ENCODE data around the gene LPP.

DNA sequence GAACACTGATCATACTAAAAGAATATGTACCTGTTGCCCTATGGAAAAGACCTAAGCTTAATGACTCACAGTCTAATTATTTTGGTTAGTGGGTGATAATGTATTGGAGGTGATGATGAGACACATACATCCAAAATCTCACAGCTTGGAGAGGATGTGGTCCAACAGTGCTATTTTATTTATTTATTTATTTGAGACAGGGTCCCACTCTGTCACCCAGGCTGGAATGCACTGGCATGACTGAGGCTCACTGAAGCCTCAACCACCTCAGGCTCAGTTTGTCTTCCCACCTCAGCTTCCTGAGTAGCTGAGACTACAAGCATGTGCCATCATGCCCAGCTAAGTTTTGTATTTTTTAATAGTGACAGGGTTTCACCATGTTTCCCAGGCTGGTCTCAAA is 35.0 kb downstream of the LPP start:
- TF ChIP-seq TAF1 (IDR thresholded peaks at IDR 0.05; ENCODE audit: borderline replicate concordance, insufficient read depth, low read length) (no peak), POLR2AphosphoS5 (IDR thresholded peaks at IDR 0.05; ENCODE audit: low read depth, low read length) (no peak)
- TF ChIP-seq, protein P1, sequence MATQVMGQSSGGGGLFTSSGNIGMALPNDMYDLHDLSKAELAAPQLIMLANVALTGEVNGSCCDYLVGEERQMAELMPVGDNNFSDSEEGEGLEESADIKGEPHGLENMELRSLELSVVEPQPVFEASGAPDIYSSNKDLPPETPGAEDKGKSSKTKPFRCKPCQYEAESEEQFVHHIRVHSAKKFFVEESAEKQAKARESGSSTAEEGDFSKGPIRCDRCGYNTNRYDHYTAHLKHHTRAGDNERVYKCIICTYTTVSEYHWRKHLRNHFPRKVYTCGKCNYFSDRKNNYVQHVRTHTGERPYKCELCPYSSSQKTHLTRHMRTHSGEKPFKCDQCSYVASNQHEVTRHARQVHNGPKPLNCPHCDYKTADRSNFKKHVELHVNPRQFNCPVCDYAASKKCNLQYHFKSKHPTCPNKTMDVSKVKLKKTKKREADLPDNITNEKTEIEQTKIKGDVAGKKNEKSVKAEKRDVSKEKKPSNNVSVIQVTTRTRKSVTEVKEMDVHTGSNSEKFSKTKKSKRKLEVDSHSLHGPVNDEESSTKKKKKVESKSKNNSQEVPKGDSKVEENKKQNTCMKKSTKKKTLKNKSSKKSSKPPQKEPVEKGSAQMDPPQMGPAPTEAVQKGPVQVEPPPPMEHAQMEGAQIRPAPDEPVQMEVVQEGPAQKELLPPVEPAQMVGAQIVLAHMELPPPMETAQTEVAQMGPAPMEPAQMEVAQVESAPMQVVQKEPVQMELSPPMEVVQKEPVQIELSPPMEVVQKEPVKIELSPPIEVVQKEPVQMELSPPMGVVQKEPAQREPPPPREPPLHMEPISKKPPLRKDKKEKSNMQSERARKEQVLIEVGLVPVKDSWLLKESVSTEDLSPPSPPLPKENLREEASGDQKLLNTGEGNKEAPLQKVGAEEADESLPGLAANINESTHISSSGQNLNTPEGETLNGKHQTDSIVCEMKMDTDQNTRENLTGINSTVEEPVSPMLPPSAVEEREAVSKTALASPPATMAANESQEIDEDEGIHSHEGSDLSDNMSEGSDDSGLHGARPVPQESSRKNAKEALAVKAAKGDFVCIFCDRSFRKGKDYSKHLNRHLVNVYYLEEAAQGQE (IDR thresholded peaks at IDR 0.05; ENCODE audit: insufficient read depth in 1 of 2, low read depth in 2 of 2, low read length in 2 of 2), result no peak
